LNCAP (cell line): ENCODE measurements around the gene AEBP1.

ENCODE experiments used
- TF ChIP-seq, protein P1 (sequence below): fragments of 450-650 bp; IDR thresholded peaks from 2 replicates; pipeline ENCODE4 v1.5.1; 2017; ENCODE audit warnings: mild to moderate bottlenecking

The AEBP1 gene

DNA sequence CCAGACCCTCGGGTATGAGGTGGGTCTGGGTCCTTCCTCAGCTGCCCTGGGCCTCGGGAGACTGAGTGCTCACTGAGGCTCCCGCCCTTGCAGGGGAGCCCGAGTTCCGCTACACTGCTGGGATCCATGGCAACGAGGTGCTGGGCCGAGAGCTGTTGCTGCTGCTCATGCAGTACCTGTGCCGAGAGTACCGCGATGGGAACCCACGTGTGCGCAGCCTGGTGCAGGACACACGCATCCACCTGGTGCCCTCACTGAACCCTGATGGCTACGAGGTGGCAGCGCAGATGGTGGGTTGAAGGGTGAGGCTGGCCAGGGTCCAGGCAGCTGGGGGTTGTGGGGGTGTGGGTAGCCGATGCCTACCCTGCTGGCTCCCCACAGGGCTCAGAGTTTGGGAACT, 7.6 kb downstream of the AEBP1 start:
- TF ChIP-seq, protein P1, sequence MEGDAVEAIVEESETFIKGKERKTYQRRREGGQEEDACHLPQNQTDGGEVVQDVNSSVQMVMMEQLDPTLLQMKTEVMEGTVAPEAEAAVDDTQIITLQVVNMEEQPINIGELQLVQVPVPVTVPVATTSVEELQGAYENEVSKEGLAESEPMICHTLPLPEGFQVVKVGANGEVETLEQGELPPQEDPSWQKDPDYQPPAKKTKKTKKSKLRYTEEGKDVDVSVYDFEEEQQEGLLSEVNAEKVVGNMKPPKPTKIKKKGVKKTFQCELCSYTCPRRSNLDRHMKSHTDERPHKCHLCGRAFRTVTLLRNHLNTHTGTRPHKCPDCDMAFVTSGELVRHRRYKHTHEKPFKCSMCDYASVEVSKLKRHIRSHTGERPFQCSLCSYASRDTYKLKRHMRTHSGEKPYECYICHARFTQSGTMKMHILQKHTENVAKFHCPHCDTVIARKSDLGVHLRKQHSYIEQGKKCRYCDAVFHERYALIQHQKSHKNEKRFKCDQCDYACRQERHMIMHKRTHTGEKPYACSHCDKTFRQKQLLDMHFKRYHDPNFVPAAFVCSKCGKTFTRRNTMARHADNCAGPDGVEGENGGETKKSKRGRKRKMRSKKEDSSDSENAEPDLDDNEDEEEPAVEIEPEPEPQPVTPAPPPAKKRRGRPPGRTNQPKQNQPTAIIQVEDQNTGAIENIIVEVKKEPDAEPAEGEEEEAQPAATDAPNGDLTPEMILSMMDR = no peak

DNA sequence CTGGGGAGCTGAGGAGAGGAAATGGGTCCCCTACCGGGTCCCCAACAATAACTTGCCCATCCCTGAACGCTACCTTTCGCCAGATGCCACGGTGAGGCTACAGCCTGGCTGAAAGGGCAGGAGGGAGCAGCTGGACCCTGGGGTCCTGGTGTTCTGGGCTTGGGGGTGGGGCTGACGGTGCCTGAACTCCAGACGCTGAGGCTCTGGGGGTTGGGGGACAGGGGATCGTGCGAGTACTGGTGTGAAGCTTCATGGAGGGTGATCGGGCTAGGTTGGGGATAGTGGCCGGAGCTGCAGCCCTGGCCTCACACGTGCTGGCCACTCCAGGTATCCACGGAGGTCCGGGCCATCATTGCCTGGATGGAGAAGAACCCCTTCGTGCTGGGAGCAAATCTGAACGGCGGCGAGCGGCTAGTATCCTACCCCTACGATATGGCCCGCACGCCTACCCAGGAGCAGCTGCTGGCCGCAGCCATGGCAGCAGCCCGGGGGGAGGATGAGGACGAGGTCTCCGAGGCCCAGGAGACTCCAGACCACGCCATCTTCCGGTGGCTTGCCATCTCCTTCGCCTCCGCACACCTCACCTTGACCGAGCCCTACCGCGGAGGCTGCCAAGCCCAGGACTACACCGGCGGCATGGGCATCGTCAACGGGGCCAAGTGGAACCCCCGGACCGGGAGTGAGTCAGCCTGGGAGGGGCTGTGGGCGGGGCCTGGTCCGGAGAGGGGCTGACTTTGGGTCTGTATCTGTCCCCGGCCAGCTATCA, 8.3 kb downstream of the AEBP1 start:
- TF ChIP-seq, protein P1 = no peak

DNA sequence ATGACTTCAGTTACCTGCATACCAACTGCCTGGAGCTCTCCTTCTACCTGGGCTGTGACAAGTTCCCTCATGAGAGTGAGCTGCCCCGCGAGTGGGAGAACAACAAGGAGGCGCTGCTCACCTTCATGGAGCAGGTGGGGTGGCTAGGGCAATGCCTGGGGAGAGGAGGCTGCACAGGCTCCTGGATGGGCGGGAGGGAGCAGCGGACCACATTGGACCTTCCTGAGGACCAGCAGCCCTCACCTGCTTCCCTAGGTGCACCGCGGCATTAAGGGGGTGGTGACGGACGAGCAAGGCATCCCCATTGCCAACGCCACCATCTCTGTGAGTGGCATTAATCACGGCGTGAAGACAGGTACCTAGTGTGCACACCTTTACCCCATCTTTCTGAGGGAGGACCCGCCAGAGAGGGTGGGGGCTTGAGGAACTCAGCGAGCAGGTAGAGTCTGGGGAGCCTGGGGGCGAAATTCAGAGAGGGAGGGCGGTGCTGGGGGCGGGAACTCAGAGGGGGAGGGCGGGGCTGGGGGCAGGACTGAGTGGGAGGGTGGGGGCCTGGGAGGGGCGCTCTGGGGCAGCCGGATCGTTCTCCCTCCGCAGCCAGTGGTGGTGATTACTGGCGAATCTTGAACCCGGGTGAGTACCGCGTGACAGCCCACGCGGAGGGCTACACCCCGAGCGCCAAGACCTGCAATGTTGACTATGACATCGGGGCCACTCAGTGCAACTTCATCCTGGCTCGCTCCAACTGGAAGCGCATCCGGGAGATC, 9.0 kb downstream of the AEBP1 start:
- TF ChIP-seq, protein P1 = no peak

DNA sequence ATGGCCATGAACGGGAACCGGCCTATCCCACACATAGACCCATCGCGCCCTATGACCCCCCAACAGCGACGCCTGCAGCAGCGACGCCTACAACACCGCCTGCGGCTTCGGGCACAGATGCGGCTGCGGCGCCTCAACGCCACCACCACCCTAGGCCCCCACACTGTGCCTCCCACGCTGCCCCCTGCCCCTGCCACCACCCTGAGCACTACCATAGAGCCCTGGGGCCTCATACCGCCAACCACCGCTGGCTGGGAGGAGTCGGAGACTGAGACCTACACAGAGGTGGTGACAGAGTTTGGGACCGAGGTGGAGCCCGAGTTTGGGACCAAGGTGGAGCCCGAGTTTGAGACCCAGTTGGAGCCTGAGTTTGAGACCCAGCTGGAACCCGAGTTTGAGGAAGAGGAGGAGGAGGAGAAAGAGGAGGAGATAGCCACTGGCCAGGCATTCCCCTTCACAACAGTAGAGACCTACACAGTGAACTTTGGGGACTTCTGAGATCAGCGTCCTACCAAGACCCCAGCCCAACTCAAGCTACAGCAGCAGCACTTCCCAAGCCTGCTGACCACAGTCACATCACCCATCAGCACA, 9.7 kb downstream of the AEBP1 start:
- TF ChIP-seq, protein P1 = no peak

DNA sequence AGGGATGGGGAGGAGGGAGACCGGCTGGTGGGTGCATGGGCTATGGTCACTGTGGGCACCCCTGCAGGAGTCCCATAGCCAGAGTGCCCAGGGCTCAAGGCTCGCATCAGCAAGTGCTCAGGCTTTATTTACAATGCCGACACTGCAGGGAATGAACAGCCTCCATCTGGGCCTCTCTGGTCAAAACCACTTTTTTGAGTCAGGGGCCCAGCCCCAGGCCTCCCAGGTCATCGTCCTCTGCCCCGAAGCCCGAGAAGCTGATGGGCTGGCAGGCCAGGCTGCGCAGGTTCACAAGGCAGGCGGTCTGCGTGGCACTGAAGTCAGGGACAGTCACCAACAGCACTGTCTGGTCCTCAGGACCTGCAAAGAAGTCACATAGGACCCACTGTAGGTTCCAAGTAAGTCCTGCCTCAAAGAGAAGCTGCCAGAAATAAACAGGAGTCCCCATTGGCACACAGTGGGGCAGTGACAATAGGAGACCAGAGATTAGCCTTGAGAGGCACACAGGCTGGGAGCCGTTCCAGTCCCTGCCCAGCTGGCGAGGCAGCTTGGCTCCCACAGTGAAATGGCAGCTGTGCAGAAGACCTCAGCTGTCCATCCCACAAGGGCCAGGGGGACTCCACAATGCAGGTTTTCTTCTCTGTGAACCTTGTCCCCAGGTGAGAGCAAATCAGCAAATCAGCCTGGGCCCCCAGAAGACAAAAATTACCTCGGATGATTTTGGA, 10.6 kb downstream of the AEBP1 start:
- TF ChIP-seq, protein P1 = no peak

DNA sequence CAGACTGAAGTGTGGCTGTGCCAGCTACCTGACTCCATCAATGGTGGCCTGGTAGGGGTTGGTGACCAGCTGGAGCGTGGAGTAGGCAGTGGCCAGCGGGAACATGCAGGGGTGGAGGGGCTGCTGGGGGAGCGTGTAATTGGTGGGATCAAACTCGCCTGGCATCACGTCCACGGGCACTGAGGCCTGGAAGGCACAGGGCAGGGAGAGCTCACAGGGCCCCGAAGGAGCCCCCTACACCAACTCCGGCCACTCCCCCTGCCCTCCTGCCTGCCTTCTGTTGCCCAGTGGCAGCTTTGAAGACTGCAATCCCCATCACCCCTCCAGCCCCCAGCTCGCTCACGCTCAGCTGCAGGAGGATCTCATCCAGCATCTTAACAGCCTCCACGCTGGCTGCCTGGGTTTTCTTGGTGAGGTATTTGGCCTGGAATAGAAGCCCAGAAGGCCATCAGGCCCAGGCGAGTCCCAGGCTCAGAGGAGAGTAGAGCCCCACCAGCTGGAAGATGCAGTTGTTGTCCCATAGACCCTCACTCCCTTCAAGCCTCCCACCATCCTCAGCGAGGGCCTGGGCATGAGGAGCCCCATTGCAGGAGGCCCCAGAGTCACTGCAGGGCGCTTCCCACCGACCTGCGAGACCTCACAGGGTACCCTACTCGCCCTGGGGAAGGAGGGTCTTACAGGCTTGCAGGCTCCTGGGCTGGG, 12.1 kb downstream of the AEBP1 start:
- TF ChIP-seq, protein P1 = no peak
